Suppressor macrophage treated with lipopolysaccharide for 1 hour (primary cell): Measurements from ENCODE around the gene HIVEP1.
A peak's percentile ranks its signal among the peaks of the same experiment; 100 is the strongest.
"Not testable (repeated sequence)": the region's sequence is repeated elsewhere in the genome, so short reads cannot be mapped to it uniquely, and the experiment has no call there.

Source experiments
- DNase-seq, 3 donors: peaks; one replicate each; pipeline ENCODE4 v3.0.0-alpha.2; 2020 to 2022

Gene HIVEP1

DNA sequence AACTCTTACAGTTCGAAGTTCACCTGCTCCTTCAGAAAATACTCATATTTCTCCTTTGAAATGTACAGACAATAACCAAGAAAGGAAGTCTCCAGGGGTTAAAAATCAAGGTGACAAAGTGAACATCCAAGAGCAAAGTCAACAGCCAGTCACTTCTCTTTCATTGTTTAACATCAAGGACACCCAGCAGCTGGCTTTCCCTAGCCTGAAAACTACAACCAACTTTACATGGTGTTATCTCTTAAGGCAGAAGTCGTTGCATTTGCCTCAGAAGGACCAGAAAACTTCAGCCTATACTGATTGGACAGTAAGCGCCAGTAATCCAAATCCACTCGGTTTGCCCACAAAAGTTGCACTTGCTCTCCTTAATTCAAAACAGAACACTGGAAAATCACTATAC is 113.3 kb downstream of the HIVEP1 start:
- DNase-seq = no peak

DNA sequence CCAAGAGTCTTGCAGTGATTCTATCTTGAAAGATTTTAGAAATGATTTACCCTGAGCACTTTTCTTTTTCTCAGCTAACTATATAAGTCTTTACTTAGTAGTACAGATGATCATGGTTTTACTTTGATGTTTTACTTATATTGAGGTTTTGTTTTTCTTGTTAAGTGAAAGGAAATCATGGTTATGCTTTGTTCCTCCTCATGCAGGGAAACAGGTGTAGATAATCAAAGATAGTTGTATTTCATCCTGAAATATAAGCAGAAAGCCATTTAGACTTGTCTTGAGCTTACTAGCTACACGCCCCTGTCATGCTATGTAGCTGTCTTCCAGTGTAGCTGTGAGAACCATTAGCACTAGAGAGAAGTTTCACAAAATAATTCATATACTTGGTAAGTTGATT is 113.9 kb downstream of the HIVEP1 start:
- no peak for DNase-seq

DNA sequence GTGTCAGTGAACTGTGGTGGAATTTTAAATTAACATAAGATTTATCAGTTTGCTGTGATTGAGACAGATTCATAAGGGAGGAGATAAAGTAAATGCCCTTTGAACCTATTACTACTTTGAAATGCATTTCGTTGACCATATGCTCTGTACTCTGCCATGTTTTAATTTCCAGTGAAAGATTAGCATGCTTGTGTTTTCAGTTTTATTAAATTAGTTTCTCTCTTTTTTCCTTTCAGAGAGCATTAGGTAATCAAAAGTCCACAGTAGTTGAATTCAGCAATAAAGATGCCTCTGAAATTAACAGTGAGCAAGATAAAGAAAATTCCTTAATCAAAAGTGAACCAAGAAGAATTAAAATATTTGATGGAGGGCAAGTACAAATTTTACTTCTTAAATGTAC is 117.4 kb downstream of the HIVEP1 start:
- no peak for DNase-seq

DNA sequence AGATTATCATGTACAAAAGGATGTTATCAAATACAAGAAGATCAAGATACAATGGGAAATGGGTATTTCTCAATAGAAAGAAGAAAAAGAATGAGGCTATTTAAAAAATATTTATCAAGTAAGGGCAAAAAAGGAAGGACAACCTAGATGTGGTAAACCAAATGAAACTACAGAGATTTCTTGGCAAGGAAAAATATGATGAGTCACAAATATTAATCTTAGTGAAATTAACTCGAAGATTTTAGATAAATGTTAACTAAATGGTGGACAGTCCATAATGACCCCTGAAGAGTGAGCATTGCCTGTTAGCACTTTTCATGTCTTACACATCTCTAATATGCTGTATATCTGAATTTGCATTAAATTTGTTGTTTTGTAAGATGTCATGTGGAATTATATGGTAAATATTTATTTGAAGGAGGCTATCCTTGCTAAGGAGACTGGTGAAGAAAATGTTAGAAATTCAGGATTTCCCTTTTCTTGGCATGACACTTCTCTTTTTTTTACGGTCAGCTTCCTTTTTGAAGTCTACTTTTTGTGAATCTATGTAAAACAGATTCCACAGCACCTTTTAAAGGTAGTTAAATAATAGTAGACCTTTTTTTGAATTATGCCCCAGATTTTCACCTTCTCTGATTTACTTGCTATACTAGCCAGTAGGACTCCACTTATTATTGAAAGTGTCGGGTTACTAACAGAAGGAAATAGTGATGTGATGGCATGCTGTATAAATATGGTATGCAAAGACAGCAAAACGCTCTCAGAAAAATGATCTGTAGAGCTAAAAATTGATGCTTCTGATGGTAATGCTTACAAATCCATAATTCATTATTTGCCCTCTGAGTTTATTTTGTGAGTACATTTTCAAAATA is 120.5 kb downstream of the HIVEP1 start:
- DNase-seq = peak; percentile 25 to 62 (median 48)

DNA sequence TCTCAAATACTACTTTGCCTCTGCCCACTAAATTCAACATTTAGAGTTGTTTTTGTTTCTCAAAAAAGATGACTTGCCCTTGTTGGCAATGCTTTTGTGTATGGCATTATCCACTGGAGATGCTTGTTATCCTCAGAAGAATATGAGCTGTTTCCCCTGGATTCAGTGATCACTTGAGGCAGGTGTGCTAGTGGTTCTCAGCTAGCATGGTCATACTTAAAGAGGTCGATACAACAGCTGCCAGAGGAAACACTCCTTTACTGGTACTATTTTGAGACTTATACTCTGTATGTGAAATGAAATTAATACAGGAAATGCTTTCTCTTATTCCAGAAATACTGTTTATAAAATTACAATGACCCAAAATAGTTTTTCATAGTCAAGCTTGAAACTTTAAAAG is 122.5 kb downstream of the HIVEP1 start:
- no peak for DNase-seq

DNA sequence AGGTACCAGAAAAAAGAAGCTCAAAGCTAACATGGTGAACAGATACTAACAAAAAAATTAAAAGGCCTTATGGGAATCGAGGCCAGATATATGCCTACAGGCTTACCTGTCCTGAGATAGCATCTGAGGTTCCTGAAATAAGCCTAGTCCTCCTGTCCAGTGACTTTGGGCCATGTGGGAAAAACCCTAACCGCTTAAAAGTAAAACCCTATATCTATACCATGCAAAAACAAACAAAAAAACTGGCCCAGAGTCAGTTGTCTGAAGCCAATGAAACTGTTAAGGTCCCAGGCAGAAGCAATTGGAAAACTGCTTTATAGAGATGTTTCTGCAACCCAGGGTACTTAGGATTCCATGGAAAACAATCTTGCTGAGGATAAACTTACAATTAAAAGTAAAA is 122.9 kb downstream of the HIVEP1 start:
- no peak for DNase-seq

DNA sequence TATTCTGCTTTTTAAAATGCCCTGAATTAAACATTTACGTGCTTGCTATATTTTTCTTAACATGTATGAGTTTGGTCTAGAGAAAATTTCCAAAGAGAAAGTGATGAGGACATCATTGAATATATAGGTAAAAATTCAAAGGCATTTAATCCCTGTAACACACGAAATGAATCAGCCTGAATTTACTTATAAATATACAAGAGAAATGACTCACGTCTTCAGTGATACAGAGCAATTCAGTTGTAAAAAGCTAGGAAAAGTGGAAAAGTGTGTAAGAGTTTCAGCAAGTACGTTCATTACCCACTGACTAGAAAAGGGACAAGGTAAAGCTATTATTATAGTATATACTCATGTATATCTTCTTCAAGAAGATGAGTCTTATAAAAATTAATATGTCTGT is 124.8 kb downstream of the HIVEP1 start:
- DNase-seq = no peak

DNA sequence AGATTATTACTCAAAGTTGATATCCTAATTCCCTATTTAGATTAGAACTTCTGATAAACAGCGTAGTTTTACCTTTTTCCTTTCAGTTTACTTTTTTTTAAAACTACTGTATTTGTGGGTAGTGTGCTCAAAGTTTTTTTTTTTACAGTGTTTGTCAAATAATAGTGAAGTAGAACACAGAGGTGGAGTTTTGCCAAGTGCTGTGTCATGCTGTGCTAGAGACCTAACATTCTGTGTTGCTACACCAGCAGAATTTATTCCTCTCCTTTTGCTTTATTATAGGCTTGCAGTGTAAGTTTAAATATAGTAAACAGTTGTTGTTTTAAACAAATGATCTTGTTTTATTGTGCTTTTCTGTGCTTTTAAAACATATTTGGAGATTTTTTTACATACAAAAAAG is 125.4 kb downstream of the HIVEP1 start:
- peak; percentile 28 to 39 (median 32) for DNase-seq

DNA sequence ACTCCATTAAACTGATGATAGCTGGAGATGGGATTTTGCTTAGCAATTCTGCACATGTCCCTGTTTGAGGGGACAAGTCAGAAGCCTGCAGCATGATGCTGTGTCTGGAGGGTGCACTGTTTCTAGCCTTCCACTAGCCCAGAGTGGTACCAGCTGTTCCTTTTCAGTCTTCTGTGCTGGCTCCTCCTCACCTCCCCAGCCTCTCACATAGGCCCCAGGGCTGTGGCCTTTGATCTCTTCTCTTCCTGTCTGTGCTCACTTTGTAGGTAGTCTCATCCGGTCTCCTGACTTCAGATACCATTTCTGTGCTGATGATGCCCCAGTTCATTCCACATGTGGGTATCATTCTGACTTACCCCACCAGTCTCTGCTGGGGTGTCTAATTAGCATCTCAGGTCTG is 126.3 kb downstream of the HIVEP1 start:
- DNase-seq = no peak

DNA sequence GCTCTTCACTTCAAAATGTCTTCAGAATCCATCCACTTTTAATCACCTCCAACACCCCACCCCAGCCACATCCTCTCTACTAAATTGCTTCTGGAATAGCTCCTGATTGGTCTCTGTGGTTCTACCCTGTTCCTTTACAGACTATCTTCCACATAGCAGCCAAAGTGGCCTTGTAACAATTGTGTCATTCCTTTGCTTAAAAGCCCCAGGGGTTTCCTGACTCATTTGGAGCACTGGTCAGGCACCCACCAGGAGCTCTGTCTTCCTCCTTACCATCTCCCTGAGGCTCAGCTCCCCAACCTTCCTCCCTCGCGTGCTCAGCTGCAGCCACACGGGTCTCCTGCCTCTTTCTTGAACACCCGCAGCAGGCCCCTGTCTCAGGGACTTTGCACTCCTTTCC is 126.8 kb downstream of the HIVEP1 start:
- no peak for DNase-seq

DNA sequence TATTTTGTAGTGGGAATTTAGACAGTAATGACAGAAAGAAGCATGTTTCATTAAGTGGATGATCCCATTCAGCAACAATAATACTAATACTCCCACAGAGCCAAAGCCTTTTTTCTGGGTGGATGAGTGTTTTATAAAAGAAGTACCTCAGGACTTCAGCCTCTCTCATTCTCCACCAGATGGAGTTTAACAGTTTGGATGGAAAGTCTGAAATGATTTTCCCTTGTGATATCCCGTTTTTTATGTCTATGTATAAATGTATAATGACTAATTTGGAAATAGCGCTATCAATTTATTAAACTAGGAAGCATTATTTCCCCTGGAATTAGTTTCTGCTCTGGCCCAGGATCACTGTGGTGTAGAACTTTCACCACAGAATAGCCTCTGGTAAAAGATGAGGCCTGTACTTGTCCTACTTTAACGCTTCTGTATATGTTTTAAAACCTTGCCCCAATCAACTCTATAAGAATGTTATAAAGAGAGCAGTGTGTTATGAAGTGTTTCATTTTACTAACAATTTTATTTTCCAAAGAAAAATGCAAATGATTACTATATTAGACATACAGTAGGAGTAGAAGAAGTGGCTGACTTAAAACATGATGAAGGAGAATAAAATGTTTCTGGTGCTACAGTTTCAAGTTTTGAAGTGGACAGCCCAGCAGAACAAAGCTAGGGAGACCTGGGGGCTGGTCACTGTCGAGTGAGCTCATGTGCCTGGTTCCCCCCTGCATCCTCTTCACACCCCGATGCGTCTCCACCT is 135.6 kb downstream of the HIVEP1 start:
- no peak for DNase-seq

DNA sequence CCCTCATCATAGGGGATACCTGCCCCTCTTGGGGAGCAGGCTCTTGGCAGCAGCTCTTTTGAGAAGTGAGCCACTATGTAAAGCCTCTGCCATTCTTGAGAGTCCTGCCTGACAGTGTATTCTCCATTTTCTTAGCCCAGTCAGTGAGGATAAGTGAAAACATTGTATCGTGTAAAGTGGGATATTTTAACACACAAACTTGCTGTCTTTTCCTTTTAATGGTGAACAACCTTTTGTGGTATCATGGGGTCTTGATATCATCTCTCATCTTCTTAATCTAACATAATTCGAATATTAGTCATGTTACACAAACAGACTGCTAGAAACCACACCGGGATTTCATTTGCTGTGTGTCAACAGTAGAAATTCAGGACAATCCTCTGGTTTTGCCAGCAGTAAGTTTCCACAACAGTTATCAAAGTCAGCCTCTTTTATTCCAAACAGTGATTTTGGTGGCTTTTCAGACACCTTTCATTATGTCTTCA is 136.2 kb downstream of the HIVEP1 start:
- DNase-seq = no peak

DNA sequence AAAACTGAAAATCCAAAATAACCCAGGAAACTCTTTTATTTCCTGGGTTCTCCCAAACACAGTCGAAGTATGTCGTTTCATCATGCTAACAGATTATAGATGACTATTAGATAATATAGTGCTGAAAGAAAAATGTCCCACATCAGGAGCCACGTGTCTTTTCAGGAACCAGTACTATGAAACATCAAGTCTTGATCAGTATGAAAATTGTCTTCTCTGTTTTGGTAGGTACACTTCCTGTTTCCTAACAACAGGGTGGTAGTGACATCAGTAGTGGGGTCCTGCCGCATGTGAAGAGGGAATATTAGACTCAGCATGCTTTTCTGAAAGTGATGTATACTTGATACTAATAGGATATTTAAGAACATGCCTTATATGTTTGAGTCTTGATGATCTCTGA is 136.7 kb downstream of the HIVEP1 start:
- DNase-seq = no peak

DNA sequence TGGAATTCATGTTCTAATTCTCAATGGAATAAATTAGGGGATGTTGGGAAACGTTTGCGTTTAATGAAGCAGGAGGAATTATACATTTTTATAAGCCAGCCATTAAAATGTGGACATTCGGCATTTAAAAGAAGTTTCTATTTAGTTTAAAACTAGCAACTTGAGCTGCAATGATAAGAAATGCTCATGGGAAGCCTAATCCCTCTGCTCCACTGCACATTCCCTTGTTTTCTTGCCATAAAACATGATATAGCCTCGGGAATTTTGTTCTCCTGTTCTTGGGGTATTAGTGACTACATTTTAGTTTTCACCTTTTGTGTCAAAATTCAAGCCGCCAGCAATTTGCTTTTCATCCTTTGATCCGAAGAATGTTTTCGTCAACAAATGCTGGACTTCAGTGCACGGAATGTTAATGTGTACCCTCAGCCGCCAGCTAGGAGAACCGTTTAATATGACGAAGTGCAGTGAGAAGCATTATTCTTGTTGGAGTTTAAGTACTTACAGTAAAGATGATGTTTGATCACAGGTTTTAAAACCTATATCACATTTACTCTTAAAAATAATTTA is 137.9 kb downstream of the HIVEP1 start:
- no peak for DNase-seq

DNA sequence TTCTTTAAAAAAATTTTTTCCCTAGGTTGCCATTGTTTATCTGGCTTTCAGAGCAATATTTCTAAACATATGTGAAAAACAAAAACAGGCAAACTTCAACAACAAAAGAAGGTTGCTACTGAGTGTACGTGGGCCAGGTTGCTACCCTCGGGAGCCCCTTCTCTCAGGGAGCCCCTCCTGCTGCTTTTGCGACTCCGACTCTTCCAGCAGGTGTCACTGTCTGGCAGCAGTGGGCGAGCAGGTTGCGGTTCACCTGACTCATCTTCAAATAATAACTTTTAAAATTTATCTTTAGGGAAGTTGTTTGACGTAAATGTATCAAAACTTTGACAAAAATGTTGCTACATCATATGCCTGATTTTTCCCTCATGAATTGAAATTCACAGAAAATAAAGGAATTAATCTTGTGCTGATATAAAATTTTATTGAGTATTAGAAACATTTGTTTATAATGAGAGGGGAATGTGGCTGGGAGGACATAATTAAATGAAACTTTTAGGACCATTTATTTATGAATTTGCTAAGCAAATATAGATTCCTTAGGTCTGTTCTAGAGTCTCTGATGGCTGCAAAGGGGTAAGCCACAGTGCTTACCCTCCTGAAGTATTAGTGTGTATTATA is 138.8 kb downstream of the HIVEP1 start:
- peak in 2 of 3 donors; percentile 27 to 42 for DNase-seq

DNA sequence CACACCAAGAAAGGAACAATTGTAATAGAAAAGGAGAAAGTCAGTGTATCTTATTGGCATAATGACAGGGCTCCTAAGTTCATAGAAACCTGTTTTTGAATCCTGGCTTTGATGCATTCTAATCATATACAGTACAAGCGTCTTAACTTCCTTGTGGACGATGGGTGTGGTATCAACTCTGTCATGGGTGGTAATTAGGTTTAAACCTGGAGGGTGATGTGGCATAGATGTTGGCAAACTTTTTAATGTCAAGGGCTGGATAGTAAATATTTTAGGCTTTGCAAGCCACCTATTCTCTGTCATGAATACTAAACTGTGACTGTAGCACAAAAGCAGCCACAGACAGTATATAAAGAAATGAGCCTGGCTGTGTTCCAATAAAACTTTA is 139.3 kb downstream of the HIVEP1 start:
- no peak for DNase-seq

DNA sequence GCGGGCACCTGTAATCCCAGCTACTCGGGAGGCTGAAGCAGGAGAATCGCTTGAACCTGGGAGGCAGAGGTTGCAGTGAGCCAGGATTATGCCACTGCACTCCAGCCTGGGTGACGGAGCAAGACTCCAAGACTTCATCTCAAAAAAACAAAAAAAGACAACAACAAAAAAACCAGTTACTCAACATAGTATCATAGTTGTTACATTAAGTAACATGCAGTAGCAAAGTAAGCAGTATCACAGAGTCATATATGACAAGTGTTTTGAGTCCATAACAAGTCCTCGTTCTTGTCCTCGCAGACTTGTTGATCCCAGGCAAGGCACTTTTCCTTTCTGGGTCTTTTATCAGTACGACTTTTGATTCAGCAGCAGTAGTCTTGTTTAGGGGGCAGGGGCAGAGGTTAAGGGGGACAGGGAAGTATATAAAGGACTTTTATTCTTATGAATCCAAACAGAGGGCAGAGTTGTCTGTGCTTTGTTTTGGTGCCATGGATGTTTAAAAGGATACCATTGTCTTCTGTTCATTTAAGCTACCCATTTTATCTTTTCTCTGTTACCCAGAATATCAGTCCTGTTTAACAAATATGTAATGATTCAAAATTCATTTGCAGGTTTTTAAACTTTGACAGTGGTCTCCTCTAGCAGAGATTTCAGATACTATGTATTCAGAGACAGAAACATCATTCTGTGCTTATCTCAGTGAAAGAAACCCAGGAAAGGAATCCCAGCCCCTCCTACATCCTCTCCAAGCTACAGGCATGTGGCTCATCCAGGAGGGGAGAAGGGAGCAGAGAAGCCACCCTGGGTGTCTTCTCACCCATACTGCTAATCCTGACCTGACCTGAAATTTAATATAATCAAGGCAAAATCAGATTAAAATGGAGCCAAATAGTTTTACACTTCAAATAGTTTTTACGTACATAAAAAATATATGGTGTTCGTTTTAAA is 140.2 kb downstream of the HIVEP1 start:
- no peak for DNase-seq

DNA sequence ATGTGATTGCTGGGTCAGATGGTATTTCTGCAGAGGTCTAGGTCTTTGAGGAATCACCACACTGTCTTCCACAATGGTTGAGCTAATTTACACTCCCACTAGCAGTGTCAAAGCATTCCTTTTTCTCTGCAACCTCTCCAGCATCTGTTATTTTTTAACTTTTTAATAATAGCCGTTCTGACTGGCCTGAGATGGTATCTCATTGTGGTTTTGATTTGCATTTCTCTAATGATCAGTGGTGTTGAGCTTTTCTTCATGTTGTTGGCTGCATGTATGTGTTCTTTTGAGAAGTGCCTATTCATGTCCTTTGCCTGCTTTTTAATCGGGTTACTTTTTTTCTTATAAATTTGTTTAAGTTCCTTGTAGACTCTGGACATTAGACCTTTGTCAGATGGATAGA is 143.7 kb downstream of the HIVEP1 start:
- not testable (repeated sequence) for DNase-seq

DNA sequence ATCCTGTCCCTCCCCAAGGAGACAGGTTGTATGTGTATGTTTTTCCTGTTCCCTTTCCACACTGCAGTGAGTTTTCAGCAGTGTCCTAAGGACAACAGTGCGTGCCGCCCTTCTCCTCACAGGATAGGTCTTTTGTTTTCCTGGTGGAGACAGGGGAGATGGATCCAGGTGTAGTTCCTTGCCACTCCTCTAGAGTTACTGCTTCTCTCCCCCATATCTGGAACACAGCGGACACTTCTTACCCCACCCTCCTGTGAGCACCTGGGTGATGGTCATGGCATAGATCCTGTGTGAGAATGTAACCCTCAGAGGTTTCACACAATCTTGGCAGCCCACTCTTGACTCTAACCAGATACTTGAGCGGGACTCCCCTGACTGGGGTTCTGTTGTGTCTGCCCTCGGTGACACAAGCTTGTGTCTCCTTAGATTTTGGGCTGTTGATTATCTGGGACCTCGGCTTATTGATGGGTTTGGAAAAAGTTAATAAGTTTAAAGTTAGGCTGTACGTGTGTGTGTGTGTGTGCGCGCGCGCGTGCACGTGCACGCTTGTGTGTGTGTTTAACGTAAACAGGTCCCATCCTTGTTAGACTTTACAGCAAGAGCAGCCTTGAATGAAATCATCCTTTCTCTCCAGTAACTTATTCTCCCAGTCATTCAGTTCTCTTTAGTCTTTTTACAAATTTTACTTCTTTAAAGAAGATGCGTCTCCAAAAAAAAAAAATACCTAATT is 146.7 kb downstream of the HIVEP1 start:
- DNase-seq = no peak

DNA sequence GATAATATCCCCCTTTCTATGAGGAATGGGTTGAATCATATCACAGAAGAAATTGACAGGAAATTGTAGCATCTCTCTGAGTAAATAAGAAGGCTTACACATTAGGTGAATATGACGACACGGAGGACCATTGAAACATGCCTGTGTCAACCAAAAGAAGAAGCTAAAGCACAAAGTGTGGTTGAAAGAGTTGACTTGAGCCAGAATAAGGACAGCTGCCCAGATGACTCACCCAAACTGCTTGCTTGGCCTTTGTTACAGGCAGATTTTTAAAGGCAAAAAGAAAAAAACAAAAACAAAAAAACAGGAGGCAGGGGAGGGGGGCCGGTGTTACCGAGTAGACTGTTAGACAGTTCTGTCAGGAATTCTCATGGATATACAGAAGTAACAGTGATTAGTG is 148.2 kb downstream of the HIVEP1 start:
- peak; percentile 36 to 79 (median 58) for DNase-seq

DNA sequence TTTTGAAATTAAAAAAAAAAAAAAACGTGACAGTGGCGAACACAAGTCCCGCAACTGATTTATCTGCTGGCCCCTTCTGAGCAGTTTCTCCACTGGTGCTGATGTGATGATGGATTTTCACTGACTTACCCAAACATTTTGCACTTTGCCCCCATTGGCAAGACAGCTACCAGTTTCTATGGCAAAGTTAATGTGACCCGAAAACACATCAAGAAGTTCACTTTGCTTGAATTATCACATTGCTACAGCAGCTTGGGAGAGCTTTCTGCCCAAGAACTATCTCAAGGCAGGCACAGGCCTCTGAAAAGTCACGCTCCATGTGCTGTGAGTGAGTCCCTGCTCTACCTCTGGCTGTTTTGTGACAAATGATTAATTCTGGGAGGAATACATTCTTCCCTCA is 150.1 kb downstream of the HIVEP1 start:
- DNase-seq = no peak
